Measurements from ENCODE around the gene ASPG. TPM values are rescaled to one million over a fixed set of nuclear protein-coding genes. Genes with fewer than 3 reads are reported as not detected.

Gene ASPG
- polyA plus RNA-seq, 1 donor (not counting 4 experiments of a cell fraction or from before 2014, with no cell fraction given): 0.10 TPM

DNA sequence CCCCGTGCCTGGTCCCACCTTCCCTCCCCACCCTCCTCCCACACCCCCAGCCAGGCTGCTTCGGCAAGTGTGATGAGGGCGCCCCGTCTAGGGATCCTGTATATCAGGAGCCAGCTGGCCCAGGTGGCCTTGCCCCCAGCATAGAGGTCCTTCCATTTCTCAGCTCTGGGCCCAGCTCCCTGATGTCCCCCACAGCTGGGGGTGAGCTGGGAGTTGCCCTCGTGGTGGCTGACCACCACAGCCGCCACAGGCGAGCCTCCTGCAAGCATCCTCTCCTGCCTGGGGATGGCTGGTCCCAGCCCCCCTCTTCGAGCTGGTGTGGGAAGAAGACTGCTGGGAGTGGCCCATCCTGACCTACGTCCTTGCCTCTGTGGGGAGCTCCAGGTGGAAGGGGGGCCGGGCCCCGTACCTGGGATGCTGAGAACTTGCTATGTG lies 7.4 kb downstream of the ASPG start:
- Histone ChIP-seq H2AFZ (ENCODE audit: control insufficient read depth, low read length) (no peak overlapping the region), H3K79me2 (ENCODE audit: control insufficient read depth, insufficient read depth, low read length) (no peaks in the 10 kb centered on the region), H3K27me3 (ENCODE audit: control insufficient read depth, extremely low read depth, insufficient read depth, low read length) (peaks cover 4% of the 10 kb centered on the region), H3K4me1 (ENCODE audit: control insufficient read depth, extremely low read depth, insufficient read depth, low read length) (no peaks in the 10 kb centered on the region), H3K36me3 (ENCODE audit: control insufficient read depth in 2 of 2, extremely low read depth in 1 of 2, insufficient read depth in 2 of 2, low read length in 2 of 2) (no peaks in the 10 kb centered on the region), H3K27ac (ENCODE audit: control insufficient read depth, insufficient read depth, low read length) (no peak overlapping the region), H3K9ac (ENCODE audit: control insufficient read depth, extremely low read depth, insufficient read depth, low read length) (no peak overlapping the region), H3K9me1 (ENCODE audit: control insufficient read depth, extremely low read depth, insufficient read depth, low read length) (no peaks in the 10 kb centered on the region), H4K20me1 (ENCODE audit: control insufficient read depth, extremely low read depth, insufficient read depth, low read length) (no peaks in the 10 kb centered on the region), H3K4me2 (ENCODE audit: control insufficient read depth, extremely low read depth, insufficient read depth, low read depth, low read length) (no peak overlapping the region), H3K9me3 (ENCODE audit: control insufficient read depth, low read depth, low read length) (no peaks in the 10 kb centered on the region), H3K4me3 (ENCODE audit: control insufficient read depth in 2 of 3, extremely low read depth in 1 of 3, insufficient read depth in 2 of 3, low read depth in 1 of 3, low read length in 3 of 3) (no peak overlapping the region)
- TF ChIP-seq, protein P1, sequence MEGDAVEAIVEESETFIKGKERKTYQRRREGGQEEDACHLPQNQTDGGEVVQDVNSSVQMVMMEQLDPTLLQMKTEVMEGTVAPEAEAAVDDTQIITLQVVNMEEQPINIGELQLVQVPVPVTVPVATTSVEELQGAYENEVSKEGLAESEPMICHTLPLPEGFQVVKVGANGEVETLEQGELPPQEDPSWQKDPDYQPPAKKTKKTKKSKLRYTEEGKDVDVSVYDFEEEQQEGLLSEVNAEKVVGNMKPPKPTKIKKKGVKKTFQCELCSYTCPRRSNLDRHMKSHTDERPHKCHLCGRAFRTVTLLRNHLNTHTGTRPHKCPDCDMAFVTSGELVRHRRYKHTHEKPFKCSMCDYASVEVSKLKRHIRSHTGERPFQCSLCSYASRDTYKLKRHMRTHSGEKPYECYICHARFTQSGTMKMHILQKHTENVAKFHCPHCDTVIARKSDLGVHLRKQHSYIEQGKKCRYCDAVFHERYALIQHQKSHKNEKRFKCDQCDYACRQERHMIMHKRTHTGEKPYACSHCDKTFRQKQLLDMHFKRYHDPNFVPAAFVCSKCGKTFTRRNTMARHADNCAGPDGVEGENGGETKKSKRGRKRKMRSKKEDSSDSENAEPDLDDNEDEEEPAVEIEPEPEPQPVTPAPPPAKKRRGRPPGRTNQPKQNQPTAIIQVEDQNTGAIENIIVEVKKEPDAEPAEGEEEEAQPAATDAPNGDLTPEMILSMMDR (optimal IDR thresholded peaks at IDR 0.05 in 1 of 3, IDR thresholded peaks at IDR 0.05 in 1 of 3, conservative IDR thresholded peaks at IDR 0.05 in 1 of 3; ENCODE audit: extremely low read depth in 1 of 3, insufficient read depth in 2 of 3, low read length in 3 of 3): no peak
- TF ChIP-seq EZH2 (IDR thresholded peaks at IDR 0.05; ENCODE audit: low read length): no peak
- FAIRE-seq: no peak
- DNase-seq (ENCODE audit: low read depth, low spot score): no peak
- dilution Hi-C loops (cut with MboI; ENCODE audit: extremely low pct_ligation_motif_present, low sequenced_read_pairs): no loop called here

DNA sequence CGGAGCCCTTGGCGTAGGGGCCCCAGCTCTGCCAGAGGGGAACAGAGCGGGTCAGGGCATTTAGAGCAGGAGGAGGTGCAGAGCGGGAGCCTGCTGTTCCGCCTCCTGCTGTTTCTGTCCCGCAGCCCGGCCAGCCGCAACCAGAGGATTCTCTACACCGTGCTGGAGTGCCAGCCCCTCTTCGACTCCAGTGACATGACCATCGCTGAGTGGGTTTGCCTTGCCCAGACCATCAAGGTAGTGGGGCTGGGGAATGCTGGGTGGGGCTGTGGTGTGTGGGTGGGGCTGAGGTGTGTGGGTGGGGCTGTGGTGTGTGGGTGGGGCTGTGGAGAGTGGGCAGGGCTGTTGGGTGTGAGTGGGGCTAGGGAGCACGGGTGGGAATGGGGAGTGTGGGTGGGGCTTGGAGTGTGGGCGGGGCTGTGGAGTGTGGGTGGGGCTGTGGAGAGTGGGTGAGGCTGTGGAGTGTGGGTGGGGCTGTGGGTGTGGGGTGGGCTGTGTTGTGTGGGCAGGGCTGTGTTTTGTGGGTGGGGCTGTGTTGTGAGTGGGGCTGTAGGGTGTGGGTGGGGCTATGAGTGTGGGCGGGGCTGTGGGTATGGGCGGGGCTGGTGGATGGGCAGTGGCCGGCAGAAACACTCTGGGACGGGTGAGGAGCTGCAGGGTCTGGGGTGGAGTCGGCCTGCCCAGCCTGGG lies 8.0 kb downstream of the ASPG start:
- DNase-seq (ENCODE audit: low read depth, low spot score) (no peak), FAIRE-seq (no peak)
- Histone ChIP-seq H3K27ac (ENCODE audit: control insufficient read depth, insufficient read depth, low read length) (no peak overlapping the region), H3K27me3 (ENCODE audit: control insufficient read depth, extremely low read depth, insufficient read depth, low read length) (peaks cover 4% of the 10 kb centered on the region), H4K20me1 (ENCODE audit: control insufficient read depth, extremely low read depth, insufficient read depth, low read length) (no peaks in the 10 kb centered on the region), H3K79me2 (ENCODE audit: control insufficient read depth, insufficient read depth, low read length) (no peaks in the 10 kb centered on the region), H3K9ac (ENCODE audit: control insufficient read depth, extremely low read depth, insufficient read depth, low read length) (no peak overlapping the region), H3K4me3 (ENCODE audit: control insufficient read depth in 2 of 3, extremely low read depth in 1 of 3, insufficient read depth in 2 of 3, low read depth in 1 of 3, low read length in 3 of 3) (no peak overlapping the region), H3K9me3 (ENCODE audit: control insufficient read depth, low read depth, low read length) (no peaks in the 10 kb centered on the region), H3K4me1 (ENCODE audit: control insufficient read depth, extremely low read depth, insufficient read depth, low read length) (no peaks in the 10 kb centered on the region), H3K36me3 (ENCODE audit: control insufficient read depth in 2 of 2, extremely low read depth in 1 of 2, insufficient read depth in 2 of 2, low read length in 2 of 2) (no peaks in the 10 kb centered on the region), H3K9me1 (ENCODE audit: control insufficient read depth, extremely low read depth, insufficient read depth, low read length) (no peaks in the 10 kb centered on the region), H2AFZ (ENCODE audit: control insufficient read depth, low read length) (no peak overlapping the region), H3K4me2 (ENCODE audit: control insufficient read depth, extremely low read depth, insufficient read depth, low read depth, low read length) (no peak overlapping the region)
- dilution Hi-C loops (cut with MboI; ENCODE audit: extremely low pct_ligation_motif_present, low sequenced_read_pairs): no loop called here
- TF ChIP-seq, protein P1 (optimal IDR thresholded peaks at IDR 0.05 in 1 of 3, IDR thresholded peaks at IDR 0.05 in 1 of 3, conservative IDR thresholded peaks at IDR 0.05 in 1 of 3; ENCODE audit: extremely low read depth in 1 of 3, insufficient read depth in 2 of 3, low read length in 3 of 3): no peak
- TF ChIP-seq EZH2 (IDR thresholded peaks at IDR 0.05; ENCODE audit: low read length): no peak

Measured in keratinocyte (primary cell).